ENCODE data around the gene DHRS3. TPM values are rescaled to one million over a fixed set of nuclear protein-coding genes. Genes with fewer than 3 reads are reported as not detected.

The DHRS3 gene
- polyA plus RNA-seq, 1 donor (not counting 4 experiments of a cell fraction or from before 2014, with no cell fraction given): 10.7 TPM

- Histone ChIP-seq H3K9me3 (ENCODE audit: control insufficient read depth, low read depth, low read length) (no peaks in the 10 kb centered on the region), H4K20me1 (ENCODE audit: control insufficient read depth, extremely low read depth, insufficient read depth, low read length) (no peaks in the 10 kb centered on the region), H3K4me2 (ENCODE audit: control insufficient read depth, extremely low read depth, insufficient read depth, low read depth, low read length) (no peak overlapping the region), H3K9me1 (ENCODE audit: control insufficient read depth, extremely low read depth, insufficient read depth, low read length) (no peaks in the 10 kb centered on the region), H3K4me1 (ENCODE audit: control insufficient read depth, extremely low read depth, insufficient read depth, low read length) (peaks cover 10% of the 10 kb centered on the region), H3K9ac (ENCODE audit: control insufficient read depth, extremely low read depth, insufficient read depth, low read length) (no peak overlapping the region), H2AFZ (ENCODE audit: control insufficient read depth, low read length) (no peak overlapping the region), H3K27me3 (ENCODE audit: control insufficient read depth, extremely low read depth, insufficient read depth, low read length) (peaks cover 6% of the 10 kb centered on the region), H3K79me2 (ENCODE audit: control insufficient read depth, insufficient read depth, low read length) (no peaks in the 10 kb centered on the region), H3K4me3 (ENCODE audit: control insufficient read depth in 2 of 3, extremely low read depth in 1 of 3, insufficient read depth in 2 of 3, low read depth in 1 of 3, low read length in 3 of 3) (no peak overlapping the region), H3K27ac (ENCODE audit: control insufficient read depth, insufficient read depth, low read length) (no peak overlapping the region), H3K36me3 (ENCODE audit: control insufficient read depth in 2 of 2, extremely low read depth in 1 of 2, insufficient read depth in 2 of 2, low read length in 2 of 2) (no peaks in the 10 kb centered on the region)
- FAIRE-seq (no peak), DNase-seq (ENCODE audit: low read depth, low spot score) (no peak)
- dilution Hi-C loops (cut with MboI; ENCODE audit: extremely low pct_ligation_motif_present, low sequenced_read_pairs): no loop called here
- TF ChIP-seq EZH2 (IDR thresholded peaks at IDR 0.05; ENCODE audit: low read length) (no peak), CTCF (optimal IDR thresholded peaks at IDR 0.05 in 1 of 3, IDR thresholded peaks at IDR 0.05 in 1 of 3, conservative IDR thresholded peaks at IDR 0.05 in 1 of 3; ENCODE audit: extremely low read depth in 1 of 3, insufficient read depth in 2 of 3, low read length in 3 of 3) (no peak)
These were observed 23.5 kb downstream of the DHRS3 start for GRCh38 chr1:12594490-12594889.

GRCh38 chr1:12593621-12594066 lies 24.4 kb downstream of the DHRS3 start:
- TF ChIP-seq EZH2 (IDR thresholded peaks at IDR 0.05; ENCODE audit: low read length): no peak
- no peak for TF ChIP-seq CTCF (optimal IDR thresholded peaks at IDR 0.05 in 1 of 3, IDR thresholded peaks at IDR 0.05 in 1 of 3, conservative IDR thresholded peaks at IDR 0.05 in 1 of 3; ENCODE audit: extremely low read depth in 1 of 3, insufficient read depth in 2 of 3, low read length in 3 of 3)
- Histone ChIP-seq H3K4me2 (ENCODE audit: control insufficient read depth, extremely low read depth, insufficient read depth, low read depth, low read length) (no peak overlapping the region), H2AFZ (ENCODE audit: control insufficient read depth, low read length) (no peak overlapping the region), H3K79me2 (ENCODE audit: control insufficient read depth, insufficient read depth, low read length) (no peaks in the 10 kb centered on the region), H3K9me3 (ENCODE audit: control insufficient read depth, low read depth, low read length) (no peaks in the 10 kb centered on the region), H3K27me3 (ENCODE audit: control insufficient read depth, extremely low read depth, insufficient read depth, low read length) (peaks cover 6% of the 10 kb centered on the region), H3K36me3 (ENCODE audit: control insufficient read depth in 2 of 2, extremely low read depth in 1 of 2, insufficient read depth in 2 of 2, low read length in 2 of 2) (no peaks in the 10 kb centered on the region), H3K9me1 (ENCODE audit: control insufficient read depth, extremely low read depth, insufficient read depth, low read length) (no peaks in the 10 kb centered on the region), H4K20me1 (ENCODE audit: control insufficient read depth, extremely low read depth, insufficient read depth, low read length) (no peaks in the 10 kb centered on the region), H3K27ac (ENCODE audit: control insufficient read depth, insufficient read depth, low read length) (no peak overlapping the region), H3K4me3 (ENCODE audit: control insufficient read depth in 2 of 3, extremely low read depth in 1 of 3, insufficient read depth in 2 of 3, low read depth in 1 of 3, low read length in 3 of 3) (no peak overlapping the region), H3K9ac (ENCODE audit: control insufficient read depth, extremely low read depth, insufficient read depth, low read length) (no peak overlapping the region), H3K4me1 (ENCODE audit: control insufficient read depth, extremely low read depth, insufficient read depth, low read length) (peaks cover 10% of the 10 kb centered on the region)
- DNase-seq (ENCODE audit: low read depth, low spot score) (no peak), FAIRE-seq (no peak)
- dilution Hi-C loops (cut with MboI; ENCODE audit: extremely low pct_ligation_motif_present, low sequenced_read_pairs): no loop called here

Measured in keratinocyte (primary cell).